ENCODE results near the gene MYH9.

The MYH9 gene

GRCh38 chr22:36374603-36375024 is 13.2 kb downstream of the MYH9 start:
- peaks cover 100% of the 10 kb centered on the region for H3K79me2 ChIP-seq (ENCODE audit: insufficient read depth, low read length)
- peaks cover 38% of the 10 kb centered on the region for H3K36me3 ChIP-seq (ENCODE audit: insufficient read depth, low read length)
- no peak for TF ChIP-seq EZH2 (IDR thresholded peaks at IDR 0.05; ENCODE audit: borderline replicate concordance, low read length)
- peaks cover 74% of the 10 kb centered on the region for H3K4me1 ChIP-seq (ENCODE audit: insufficient read depth, low read length, severe bottlenecking)
- no peak overlapping the region for H3K4me2 ChIP-seq (ENCODE audit: low read length)
- H3K9me2 ChIP-seq (ENCODE audit: low read depth, low read length), result no peaks in the 10 kb centered on the region
- no peak overlapping the region for H3K4me3 ChIP-seq (ENCODE audit: low read depth, low read length, poor library complexity, severe bottlenecking)
- H2AFZ ChIP-seq (ENCODE audit: low read length), result no peak overlapping the region
- H3K27me3 ChIP-seq (ENCODE audit: insufficient read depth, low read length), result no peaks in the 10 kb centered on the region
- no peaks in the 10 kb centered on the region for H4K20me1 ChIP-seq (ENCODE audit: insufficient read depth, low read length)
- no peak overlapping the region for H3K9ac ChIP-seq (ENCODE audit: low read length)
- H3K27ac ChIP-seq (ENCODE audit: low read depth, low read length, poor library complexity, severe bottlenecking), result peak overlapping the region; percentile 28
- 0 out of 2 replicates have a peak, but pooled peaks cover 4% of the 10 kb centered on the region for H3F3A ChIP-seq (ENCODE audit: insufficient read depth, low read length)
- no peaks in the 10 kb centered on the region for H3K9me3 ChIP-seq (ENCODE audit: low read length)

GRCh38 chr22:36373258-36373579 is 14.5 kb downstream of the MYH9 start:
- Histone ChIP-seq H3F3A (ENCODE audit: insufficient read depth, low read length) (0 out of 2 replicates have a peak, but pooled peaks cover 4% of the 10 kb centered on the region), H3K27ac (ENCODE audit: low read depth, low read length, poor library complexity, severe bottlenecking) (peak overlapping the region; percentile 79), H3K36me3 (ENCODE audit: insufficient read depth, low read length) (peaks cover 30% of the 10 kb centered on the region), H3K79me2 (ENCODE audit: insufficient read depth, low read length) (peaks cover 100% of the 10 kb centered on the region), H3K27me3 (ENCODE audit: insufficient read depth, low read length) (no peaks in the 10 kb centered on the region), H3K4me2 (ENCODE audit: low read length) (no peak overlapping the region), H4K20me1 (ENCODE audit: insufficient read depth, low read length) (no peaks in the 10 kb centered on the region), H3K4me1 (ENCODE audit: insufficient read depth, low read length, severe bottlenecking) (peaks cover 76% of the 10 kb centered on the region), H3K9ac (ENCODE audit: low read length) (no peak overlapping the region), H2AFZ (ENCODE audit: low read length) (no peak overlapping the region), H3K9me3 (ENCODE audit: low read length) (no peaks in the 10 kb centered on the region), H3K9me2 (ENCODE audit: low read depth, low read length) (no peaks in the 10 kb centered on the region), H3K4me3 (ENCODE audit: low read depth, low read length, poor library complexity, severe bottlenecking) (no peak overlapping the region)
- TF ChIP-seq CTCF (IDR thresholded peaks at IDR 0.05; ENCODE audit: low read length) (no peak), EZH2 (IDR thresholded peaks at IDR 0.05; ENCODE audit: borderline replicate concordance, low read length) (no peak)

- H3K4me2 ChIP-seq (ENCODE audit: low read length), result no peak overlapping the region
- H2AFZ ChIP-seq (ENCODE audit: low read length), result no peak overlapping the region
- H3K27me3 ChIP-seq (ENCODE audit: insufficient read depth, low read length), result no peaks in the 10 kb centered on the region
- H3K4me3 ChIP-seq (ENCODE audit: low read depth, low read length, poor library complexity, severe bottlenecking), result no peak overlapping the region
- H3K9ac ChIP-seq (ENCODE audit: low read length), result no peak overlapping the region
- H3F3A ChIP-seq (ENCODE audit: insufficient read depth, low read length), result 0 out of 2 replicates have a peak, but pooled peaks cover 4% of the 10 kb centered on the region
- H4K20me1 ChIP-seq (ENCODE audit: insufficient read depth, low read length), result no peaks in the 10 kb centered on the region
- peaks cover 100% of the 10 kb centered on the region for H3K79me2 ChIP-seq (ENCODE audit: insufficient read depth, low read length)
- no peaks in the 10 kb centered on the region for H3K9me3 ChIP-seq (ENCODE audit: low read length)
- TF ChIP-seq CTCF (IDR thresholded peaks at IDR 0.05; ENCODE audit: low read length) (no peak), EZH2 (IDR thresholded peaks at IDR 0.05; ENCODE audit: borderline replicate concordance, low read length) (no peak)
- H3K36me3 ChIP-seq (ENCODE audit: insufficient read depth, low read length), result peaks cover 31% of the 10 kb centered on the region
- H3K9me2 ChIP-seq (ENCODE audit: low read depth, low read length), result no peaks in the 10 kb centered on the region
- H3K4me1 ChIP-seq (ENCODE audit: insufficient read depth, low read length, severe bottlenecking), result peaks cover 76% of the 10 kb centered on the region
- H3K27ac ChIP-seq (ENCODE audit: low read depth, low read length, poor library complexity, severe bottlenecking), result peak overlapping the region; percentile 79
Observed at GRCh38 chr22:36371920-36372319, 15.8 kb downstream of the MYH9 start.

Data from OCI-LY1 (cell line).